Measurements from ENCODE around the gene GPBP1. TPM values are rescaled to one million over a fixed set of nuclear protein-coding genes. Genes with fewer than 3 reads are reported as not detected.

Gene GPBP1
- total RNA-seq, 1 donor from 2014 or later, result 21.2 TPM

DNA sequence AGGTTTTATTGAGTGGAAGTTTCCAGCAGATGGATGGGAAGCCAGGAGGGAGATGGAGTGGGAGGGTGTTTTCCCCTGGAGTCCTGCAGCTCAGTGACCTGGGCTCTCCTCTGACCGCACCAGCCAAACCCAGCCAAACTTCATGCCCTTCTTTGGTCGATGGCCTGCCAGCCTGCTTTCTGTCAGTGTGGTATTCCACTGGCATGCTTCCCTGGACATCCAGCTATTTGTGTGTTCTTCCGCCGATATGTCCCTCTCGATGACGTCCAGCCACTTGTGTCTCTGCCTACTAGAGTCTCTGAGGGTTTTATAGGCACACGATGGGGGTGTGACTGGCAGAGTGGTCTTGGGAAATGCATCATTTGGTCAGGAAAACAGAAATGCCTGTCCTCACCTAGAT lies 33.8 kb downstream of the GPBP1 start:
- no peak for DNase-seq (ENCODE audit: low spot score in 2 of 2)
- H3K27me3 ChIP-seq, result no peaks in the 10 kb centered on the region
- no peaks in the 10 kb centered on the region for H3K9me3 ChIP-seq
- peak overlapping the region in 1 of 2 donors; percentile 8 for H3K27ac ChIP-seq
- no peaks in the 10 kb centered on the region for H3K36me3 ChIP-seq
- intact Hi-C loops (cut with DNase I), result no loop called here
- TF ChIP-seq, protein P1, sequence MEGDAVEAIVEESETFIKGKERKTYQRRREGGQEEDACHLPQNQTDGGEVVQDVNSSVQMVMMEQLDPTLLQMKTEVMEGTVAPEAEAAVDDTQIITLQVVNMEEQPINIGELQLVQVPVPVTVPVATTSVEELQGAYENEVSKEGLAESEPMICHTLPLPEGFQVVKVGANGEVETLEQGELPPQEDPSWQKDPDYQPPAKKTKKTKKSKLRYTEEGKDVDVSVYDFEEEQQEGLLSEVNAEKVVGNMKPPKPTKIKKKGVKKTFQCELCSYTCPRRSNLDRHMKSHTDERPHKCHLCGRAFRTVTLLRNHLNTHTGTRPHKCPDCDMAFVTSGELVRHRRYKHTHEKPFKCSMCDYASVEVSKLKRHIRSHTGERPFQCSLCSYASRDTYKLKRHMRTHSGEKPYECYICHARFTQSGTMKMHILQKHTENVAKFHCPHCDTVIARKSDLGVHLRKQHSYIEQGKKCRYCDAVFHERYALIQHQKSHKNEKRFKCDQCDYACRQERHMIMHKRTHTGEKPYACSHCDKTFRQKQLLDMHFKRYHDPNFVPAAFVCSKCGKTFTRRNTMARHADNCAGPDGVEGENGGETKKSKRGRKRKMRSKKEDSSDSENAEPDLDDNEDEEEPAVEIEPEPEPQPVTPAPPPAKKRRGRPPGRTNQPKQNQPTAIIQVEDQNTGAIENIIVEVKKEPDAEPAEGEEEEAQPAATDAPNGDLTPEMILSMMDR (IDR thresholded peaks at IDR 0.05), result no peak
- no peak overlapping the region for H3K4me3 ChIP-seq
- H3K4me1 ChIP-seq, result peaks cover 0 to 14% of the 10 kb centered on the region in 2 donors

DNA sequence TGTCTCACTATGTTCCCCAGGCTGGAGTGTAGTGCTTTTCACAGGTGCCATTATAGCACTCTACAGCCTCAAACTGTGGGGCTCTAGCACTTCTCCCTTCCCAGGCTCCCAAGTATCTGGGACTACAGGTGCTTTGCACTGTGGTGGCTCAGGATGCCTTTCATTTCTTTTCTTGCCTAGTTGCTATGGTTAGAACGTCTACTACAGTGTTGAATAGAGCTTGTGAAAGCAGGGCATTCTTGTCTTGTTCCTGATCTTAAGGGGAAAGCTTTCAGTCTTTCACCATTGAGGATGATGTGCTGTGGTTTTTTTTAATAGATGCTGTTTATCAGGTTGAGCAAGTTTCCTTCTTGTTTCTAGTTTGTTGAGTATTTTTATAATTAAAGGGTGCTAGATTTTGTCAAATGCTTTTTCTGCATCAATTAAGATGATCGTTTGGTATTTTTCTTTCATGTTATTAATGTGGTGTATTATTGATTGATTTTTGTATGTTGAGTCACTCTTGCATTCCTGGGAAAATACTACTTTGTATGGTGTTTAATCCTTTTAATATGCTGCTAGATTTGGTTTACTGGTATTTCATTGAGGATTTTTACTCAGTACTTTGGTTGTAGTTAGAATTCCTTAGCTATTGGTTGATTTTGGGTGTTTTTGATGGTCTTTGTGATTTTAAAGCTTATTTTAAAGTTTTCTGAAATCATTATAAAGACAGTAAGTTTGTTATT lies 35.6 kb downstream of the GPBP1 start:
- Histone ChIP-seq H3K27ac (no peak overlapping the region), H3K27me3 (no peaks in the 10 kb centered on the region), H3K4me3 (no peak overlapping the region), H3K9me3 (no peaks in the 10 kb centered on the region), H3K36me3 (peaks cover under 1 to 4% of the 10 kb centered on the region in 2 donors), H3K4me1 (peaks cover 0 to 14% of the 10 kb centered on the region in 2 donors)
- intact Hi-C loops (cut with DNase I), result no loop called here
- TF ChIP-seq, protein P1 (IDR thresholded peaks at IDR 0.05), result no peak
- no peak for DNase-seq (ENCODE audit: low spot score in 2 of 2)

DNA sequence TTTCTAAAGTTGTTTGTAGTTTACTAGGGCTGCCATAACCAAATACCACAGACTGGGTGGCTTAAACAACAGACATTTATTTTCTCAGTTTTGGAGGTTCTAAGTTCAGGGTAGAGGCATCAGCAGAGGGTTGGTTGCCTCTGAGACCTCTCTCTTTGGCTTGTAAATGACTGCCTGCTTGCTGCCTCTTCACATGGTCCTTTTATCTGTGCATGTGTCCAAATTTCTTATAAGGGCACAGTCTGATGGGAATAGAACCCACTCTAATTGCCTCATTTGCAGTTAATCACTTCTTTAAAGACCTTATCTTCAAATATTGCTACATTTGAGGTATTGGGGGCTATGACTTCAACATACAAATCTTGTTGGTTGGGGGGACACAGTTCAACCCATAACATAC lies 36.8 kb downstream of the GPBP1 start:
- no peak for DNase-seq (ENCODE audit: low spot score in 2 of 2)
- Histone ChIP-seq H3K9me3 (no peaks in the 10 kb centered on the region), H3K36me3 (peaks cover 10 to 16% of the 10 kb centered on the region in 2 donors), H3K4me3 (no peak overlapping the region), H3K27me3 (no peaks in the 10 kb centered on the region), H3K4me1 (peaks cover 0 to 14% of the 10 kb centered on the region in 2 donors), H3K27ac (no peak overlapping the region)
- TF ChIP-seq, protein P1 (IDR thresholded peaks at IDR 0.05), result no peak
- intact Hi-C loops (cut with DNase I), result no loop called here

DNA sequence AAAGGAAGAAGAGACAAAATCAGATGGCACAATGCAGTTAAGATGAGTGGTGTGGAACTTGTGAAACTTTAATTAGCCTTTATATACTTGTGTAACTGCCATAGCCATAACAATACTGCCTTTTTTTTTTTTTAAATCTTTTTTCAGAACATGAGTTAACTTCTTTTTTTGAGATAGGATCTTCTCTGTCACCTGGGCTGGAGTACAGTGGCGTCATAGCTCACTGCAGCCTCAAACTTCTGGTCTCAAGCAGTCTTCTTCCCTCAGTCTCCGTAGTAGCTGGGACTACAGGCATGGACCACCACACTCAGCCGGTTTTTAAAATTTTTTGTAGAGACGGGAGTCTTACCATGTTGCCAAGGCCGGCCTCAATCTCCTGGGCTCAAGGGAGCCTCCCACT lies 37.2 kb downstream of the GPBP1 start:
- no peak overlapping the region for H3K27ac ChIP-seq
- TF ChIP-seq, protein P1 (IDR thresholded peaks at IDR 0.05), result no peak

DNA sequence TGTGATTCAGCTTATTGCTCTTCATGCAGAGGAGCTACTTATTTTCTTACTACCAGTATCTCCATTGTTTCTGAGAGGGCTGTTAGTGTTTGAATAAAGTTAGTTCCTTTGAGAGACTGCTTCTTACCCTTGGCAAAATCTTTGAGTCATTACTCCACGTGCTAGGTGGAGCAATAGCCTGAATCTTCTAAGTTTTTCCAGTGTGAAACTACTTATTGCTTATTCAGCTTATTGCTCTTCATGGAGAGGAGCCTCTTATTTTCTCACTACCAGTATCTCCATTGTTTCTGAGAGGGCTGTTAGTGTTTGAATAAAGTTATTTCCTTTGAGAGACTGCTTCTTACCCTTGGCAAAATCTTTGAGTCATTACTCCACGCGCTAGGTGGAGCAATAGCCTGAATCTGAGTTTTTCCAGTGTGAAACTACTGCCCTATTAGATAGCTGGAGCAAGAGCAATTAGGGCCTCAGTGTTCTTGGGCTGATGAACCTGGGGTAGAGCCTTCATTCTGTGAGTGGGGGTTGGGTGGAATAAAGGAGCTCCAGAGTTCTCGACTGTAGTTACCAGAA lies 41.9 kb downstream of the GPBP1 start:
- Histone ChIP-seq H3K36me3 (peaks cover 10 to 17% of the 10 kb centered on the region in 2 donors), H3K27ac (no peak overlapping the region), H3K4me1 (peaks cover 5 to 6% of the 10 kb centered on the region in 2 donors), H3K4me3 (no peak overlapping the region), H3K27me3 (no peaks in the 10 kb centered on the region), H3K9me3 (no peaks in the 10 kb centered on the region)
- TF ChIP-seq, protein P1 (IDR thresholded peaks at IDR 0.05), result no peak
- DNase-seq (ENCODE audit: low spot score in 2 of 2), result no peak
- intact Hi-C loops (cut with DNase I), result no loop called here

More for the DNA sequence above, 37.2 kb downstream of the GPBP1 start:
- intact Hi-C loops (cut with DNase I), result no loop called here
- peaks cover 10 to 17% of the 10 kb centered on the region in 2 donors for H3K36me3 ChIP-seq
- H3K4me1 ChIP-seq, result peaks cover under 1 to 14% of the 10 kb centered on the region in 2 donors
- no peaks in the 10 kb centered on the region for H3K27me3 ChIP-seq
- DNase-seq (ENCODE audit: low spot score in 2 of 2), result no peak
- no peaks in the 10 kb centered on the region for H3K9me3 ChIP-seq
- no peak overlapping the region for H3K4me3 ChIP-seq
